Left lung (tissue), 10 donors: ENCODE results near the gene ICA1. TPM values are rescaled to one million over a fixed set of nuclear protein-coding genes. Genes with fewer than 3 reads are reported as not detected.

ENCODE experiments used
- ATAC-seq: fragments of 200-7000 bp; cut with Tn5 transposase; one replicate; pipeline ENCODE4 v1.9.1; 2020; ENCODE audit warnings: moderate library complexity
- DNase-seq, 4 donors: peaks; one replicate each; pipeline ENCODE4 v3.0.0-alpha.2; 2013 to 2020
- H3K27ac ChIP-seq, 2 donors: fragments of 200-600 bp; sonication (generic) in 1 of 2; one replicate each; pipeline versions ENCODE4 v1.5.0 to v1.8.0; 2020 to 2021
- H3K27me3 ChIP-seq, 2 donors: fragments of 200-600 bp; sonication (generic) in 1 of 2; one replicate each; pipeline versions ENCODE4 v1.5.0 to v1.8.0; 2020 to 2021
- H3K36me3 ChIP-seq, 2 donors: fragments of 200-600 bp; sonication (generic) in 1 of 2; one replicate each; pipeline versions ENCODE4 v1.5.0 to v1.8.0; 2020 to 2021
- H3K4me1 ChIP-seq, 2 donors: fragments of 200-600 bp; one replicate each; pipeline ENCODE4 v1.8.0; 2021
- H3K4me3 ChIP-seq, 2 donors: fragments of 200-600 bp; sonication (generic) in 1 of 2; one replicate each; pipeline versions ENCODE4 v1.5.0 to v1.8.0; 2020 to 2021; ENCODE audit warnings: mild to moderate bottlenecking in 1 of 2
- H3K9me3 ChIP-seq, 2 donors: fragments of 200-600 bp; sonication (generic) in 1 of 2; one replicate each; pipeline versions ENCODE4 v1.5.0 to v1.8.0; 2020 to 2021
- intact Hi-C, 2 donors: fragments of 100-400 bp; cut with DNase I; formaldehyde crosslinking; loops; one replicate each; pipeline versions ENCODE4 v1.11.2 to v1.14.2; 2022
- polyA plus RNA-seq, 6 donors: library from polyadenylated mRNA; unstranded; fragments of 120-200 nt; gene quantifications; one replicate each; pipeline ENCODE4 v1.2.1, GENCODE V29; 2013; ENCODE audit not compliant: insufficient read length in 6 of 6
- total RNA-seq, 2 donors: library from RNA; stranded (reverse); fragmentation: NEBNext Ultra II Directional; extraction: Animal tissue kit (Norgen Biotek cat#: 25700); gene quantifications; one replicate each; pipeline ENCODE4 v1.2.1, GENCODE V29; 2021
- TF ChIP-seq, protein P1 (sequence below), 2 donors: fragments of 200-600 bp; sonication (generic) in 1 of 2; IDR thresholded peaks; one replicate each; pipeline versions ENCODE4 v1.5.0 to v1.8.0; 2021; ENCODE audit warnings: antibody characterized with exemption in 2 of 2
- donor health status: DM: no; HTN: yes; CAD: no.
- donor health status: DM: no; HTN: no; CAD: no.

Gene ICA1
- total and polyA plus RNA-seq, 8 donors, result 22.4 to 53.3 (median 40.5) TPM

DNA sequence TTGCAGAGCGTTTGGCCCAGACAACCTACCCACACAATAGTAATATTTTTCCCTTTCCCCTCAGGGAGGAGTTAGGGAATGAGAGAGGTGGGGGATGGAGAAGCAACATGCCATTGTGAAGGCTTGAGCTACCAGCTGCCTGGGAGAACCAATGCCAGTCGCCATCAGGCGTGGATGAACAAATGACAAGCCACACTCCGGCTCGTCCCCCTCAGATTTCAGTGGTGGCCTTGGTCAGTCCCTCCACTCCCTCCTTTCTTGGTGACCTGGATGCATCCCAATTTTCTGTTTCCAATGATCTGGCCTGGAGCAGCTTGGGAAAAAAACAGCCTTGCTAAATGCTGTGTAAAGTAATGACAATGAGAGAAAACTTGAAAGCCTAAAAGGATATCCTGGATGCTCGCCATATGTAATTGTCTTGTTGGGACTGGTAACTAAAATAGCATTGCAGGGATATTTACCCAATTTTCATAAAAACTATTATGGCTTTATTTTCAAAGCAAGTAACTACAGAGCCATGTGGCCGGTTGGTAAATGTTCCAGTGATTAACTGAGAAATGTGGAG is 110.7 kb downstream of the ICA1 start:
- intact Hi-C loops, result no loop called here
- Histone ChIP-seq H3K36me3 (peaks cover 0 to 8% of the 10 kb centered on the region in 2 donors), H3K4me3 (no peak overlapping the region), H3K27me3 (no peaks in the 10 kb centered on the region), H3K27ac (no peak overlapping the region), H3K9me3 (no peaks in the 10 kb centered on the region), H3K4me1 (peaks cover 0 to 10% of the 10 kb centered on the region in 2 donors)
- DNase-seq (no peak), ATAC-seq (no peak)
- TF ChIP-seq, protein P1, sequence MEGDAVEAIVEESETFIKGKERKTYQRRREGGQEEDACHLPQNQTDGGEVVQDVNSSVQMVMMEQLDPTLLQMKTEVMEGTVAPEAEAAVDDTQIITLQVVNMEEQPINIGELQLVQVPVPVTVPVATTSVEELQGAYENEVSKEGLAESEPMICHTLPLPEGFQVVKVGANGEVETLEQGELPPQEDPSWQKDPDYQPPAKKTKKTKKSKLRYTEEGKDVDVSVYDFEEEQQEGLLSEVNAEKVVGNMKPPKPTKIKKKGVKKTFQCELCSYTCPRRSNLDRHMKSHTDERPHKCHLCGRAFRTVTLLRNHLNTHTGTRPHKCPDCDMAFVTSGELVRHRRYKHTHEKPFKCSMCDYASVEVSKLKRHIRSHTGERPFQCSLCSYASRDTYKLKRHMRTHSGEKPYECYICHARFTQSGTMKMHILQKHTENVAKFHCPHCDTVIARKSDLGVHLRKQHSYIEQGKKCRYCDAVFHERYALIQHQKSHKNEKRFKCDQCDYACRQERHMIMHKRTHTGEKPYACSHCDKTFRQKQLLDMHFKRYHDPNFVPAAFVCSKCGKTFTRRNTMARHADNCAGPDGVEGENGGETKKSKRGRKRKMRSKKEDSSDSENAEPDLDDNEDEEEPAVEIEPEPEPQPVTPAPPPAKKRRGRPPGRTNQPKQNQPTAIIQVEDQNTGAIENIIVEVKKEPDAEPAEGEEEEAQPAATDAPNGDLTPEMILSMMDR (IDR thresholded peaks at IDR 0.05), result no peak

DNA sequence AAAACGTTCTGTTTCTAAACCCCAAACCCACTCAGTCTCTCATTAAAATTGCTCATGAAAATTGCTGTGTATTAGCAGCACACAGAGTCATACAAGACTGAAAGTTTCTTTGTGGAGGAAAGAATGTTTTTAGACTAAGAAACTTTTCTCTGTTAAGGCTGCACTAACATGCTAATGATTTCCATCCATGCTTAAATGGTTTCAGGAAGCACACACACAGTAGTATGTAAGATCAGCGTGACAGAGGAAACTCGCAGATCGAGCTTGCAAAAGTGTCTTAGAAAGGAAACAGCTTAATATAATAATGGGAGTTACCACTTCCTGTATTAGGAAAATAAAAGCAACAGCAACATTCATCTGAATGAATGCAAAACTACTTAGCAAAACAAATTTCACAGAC is 112.7 kb downstream of the ICA1 start:
- Histone ChIP-seq H3K4me1 (peaks cover 0 to 10% of the 10 kb centered on the region in 2 donors), H3K9me3 (no peaks in the 10 kb centered on the region), H3K36me3 (no peaks in the 10 kb centered on the region), H3K27me3 (no peaks in the 10 kb centered on the region), H3K27ac (peak overlapping the region in 1 of 2 donors; percentile 19), H3K4me3 (no peak overlapping the region)
- ATAC-seq, result peak; percentile 63
- TF ChIP-seq, protein P1 (IDR thresholded peaks at IDR 0.05), result no peak
- peak in 1 of 4 donors; percentile 21 for DNase-seq
- intact Hi-C loops, result no loop called here

DNA sequence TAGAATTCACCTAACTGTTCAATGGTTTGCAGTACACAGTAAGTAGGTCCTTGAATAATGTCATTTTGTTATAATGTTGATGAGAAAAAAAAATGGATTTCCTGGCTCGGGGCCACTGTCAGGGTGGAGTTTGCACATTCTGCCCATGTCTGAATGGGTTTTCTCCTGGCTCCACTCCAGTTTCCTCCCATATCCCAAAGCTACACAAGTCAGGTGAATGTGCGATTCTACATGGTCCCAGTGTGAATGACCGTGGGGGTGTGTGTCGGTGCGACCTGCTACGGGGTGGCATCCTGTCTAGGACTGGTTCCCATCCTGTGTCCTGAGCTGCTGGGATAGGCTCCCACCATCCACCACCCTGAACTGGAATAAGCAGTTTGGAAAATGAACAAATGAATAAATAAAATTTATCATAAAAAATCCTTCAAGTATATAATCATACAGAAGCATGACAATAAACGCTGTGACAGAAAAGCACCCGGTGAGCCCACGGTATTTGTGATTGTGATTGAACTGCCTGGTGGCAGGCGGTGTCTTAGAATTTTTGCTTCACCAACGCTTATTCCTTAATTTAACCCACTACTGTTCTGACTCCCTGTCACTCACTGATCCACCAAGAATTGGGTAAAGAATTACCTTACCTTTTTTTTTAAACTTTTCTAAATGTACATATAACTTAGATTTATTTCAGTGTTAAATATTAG is 114.1 kb downstream of the ICA1 start:
- ATAC-seq (no peak), DNase-seq (no peak)
- TF ChIP-seq, protein P1 (IDR thresholded peaks at IDR 0.05), result no peak
- Histone ChIP-seq H3K36me3 (no peaks in the 10 kb centered on the region), H3K27ac (no peak overlapping the region), H3K9me3 (no peaks in the 10 kb centered on the region), H3K4me3 (no peak overlapping the region), H3K4me1 (peaks cover 0 to 10% of the 10 kb centered on the region in 2 donors), H3K27me3 (no peaks in the 10 kb centered on the region)
- intact Hi-C loops, result no loop called here

DNA sequence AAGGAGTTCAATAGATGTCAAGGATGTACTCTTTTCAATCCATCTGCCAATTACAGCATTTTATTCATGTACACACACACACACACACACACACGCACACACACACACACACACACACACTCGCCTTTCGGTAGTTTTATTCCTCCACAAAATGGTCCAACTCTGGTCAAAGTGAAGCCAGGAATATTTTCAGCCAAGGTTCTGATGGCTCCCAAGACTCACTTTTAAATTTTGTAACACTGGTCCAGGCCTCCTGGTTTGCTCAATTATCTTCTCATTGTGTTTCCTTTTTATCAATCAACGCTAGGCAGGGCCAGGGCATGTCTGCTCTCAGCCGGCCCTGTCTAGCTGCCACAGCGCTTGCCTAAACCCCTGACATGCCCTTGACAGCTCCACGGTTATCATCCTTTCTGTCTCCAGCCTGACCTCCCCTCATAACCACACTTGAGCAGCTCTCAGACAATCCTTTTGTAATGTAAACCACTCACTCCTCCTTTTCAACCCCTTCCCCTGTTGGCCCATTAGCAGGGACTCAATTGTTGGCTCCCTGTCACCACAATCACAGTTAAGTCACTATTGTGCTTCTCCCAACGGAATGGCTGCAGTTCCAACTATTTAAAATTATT is 115.1 kb downstream of the ICA1 start:
- H3K27me3 ChIP-seq, result no peaks in the 10 kb centered on the region
- no peaks in the 10 kb centered on the region for H3K36me3 ChIP-seq
- TF ChIP-seq, protein P1 (IDR thresholded peaks at IDR 0.05), result no peak
- H3K4me3 ChIP-seq, result no peak overlapping the region
- no peak overlapping the region for H3K27ac ChIP-seq
- intact Hi-C loops, result no loop called here
- ATAC-seq, result no peak
- H3K9me3 ChIP-seq, result no peaks in the 10 kb centered on the region
- peaks cover 0 to 10% of the 10 kb centered on the region in 2 donors for H3K4me1 ChIP-seq
- no peak for DNase-seq

DNA sequence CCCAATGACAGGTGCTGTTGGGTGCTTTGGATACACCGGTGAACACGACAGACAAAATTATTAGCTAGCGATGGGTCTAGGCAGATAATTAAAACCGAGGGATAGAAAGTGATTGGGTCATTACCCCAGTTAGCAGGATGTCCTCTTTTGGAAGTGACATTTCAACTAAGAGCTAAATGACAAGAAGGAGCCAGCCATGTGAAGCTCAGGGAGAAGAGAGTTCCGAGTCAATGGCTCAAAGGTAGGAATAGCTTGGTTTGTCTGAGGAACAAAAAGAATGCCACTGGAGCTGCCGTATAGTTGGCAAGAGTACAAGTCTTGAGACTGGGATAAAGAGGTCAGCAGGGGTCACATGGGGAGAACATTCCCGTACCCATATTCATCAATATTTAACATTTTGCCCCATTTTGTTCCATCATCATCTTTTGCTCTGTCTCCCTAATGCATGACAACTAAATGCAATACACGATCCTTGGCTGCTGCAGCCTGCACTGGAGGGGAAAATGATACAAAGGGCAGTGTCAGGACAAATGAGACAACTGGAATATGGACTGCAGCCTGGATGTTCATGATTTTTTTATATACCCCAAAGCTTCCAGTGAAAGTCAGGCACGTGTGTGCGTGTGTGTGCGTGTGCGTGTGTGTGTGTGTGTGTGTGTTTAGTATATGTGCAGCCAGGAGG is 115.7 kb downstream of the ICA1 start:
- no peak overlapping the region for H3K4me3 ChIP-seq
- H3K27me3 ChIP-seq, result no peaks in the 10 kb centered on the region
- TF ChIP-seq, protein P1 (IDR thresholded peaks at IDR 0.05), result no peak
- no peak overlapping the region for H3K27ac ChIP-seq
- H3K4me1 ChIP-seq, result peaks cover 0 to 10% of the 10 kb centered on the region in 2 donors
- no peaks in the 10 kb centered on the region for H3K9me3 ChIP-seq
- ATAC-seq (no peak), DNase-seq (no peak)
- intact Hi-C loops, result no loop called here
- H3K36me3 ChIP-seq, result peaks cover 0 to 4% of the 10 kb centered on the region in 2 donors
